Cardiac muscle cell (in vitro differentiated cells and primary cell): Measurements from ENCODE around the gene ERAP2. TPM values are rescaled to one million over a fixed set of nuclear protein-coding genes. Genes with fewer than 3 reads are reported as not detected.

Experiments used
- DNase-seq, 2 donors: peaks; one replicate each; pipeline versions ENCODE4 v3.0.0 to v3.0.0-alpha.2; 2010 to 2017; ENCODE audit warnings: low read depth in 1 of 2, low spot score in 1 of 2
- H3K27ac ChIP-seq: fragments of 200-600 bp; sonication (generic); 2 replicates; pipeline ENCODE4 v1.5.1; 2016
- H3K27me3 ChIP-seq: fragments of 200-600 bp; sonication (generic); 2 replicates; pipeline ENCODE4 v1.6.0; 2016; ENCODE audit warnings: control low read depth
- H3K36me3 ChIP-seq: fragments of 200-600 bp; sonication (generic); 2 replicates; pipeline ENCODE4 v1.5.1; 2016; ENCODE audit warnings: control low read depth
- H3K4me1 ChIP-seq: fragments of 200-600 bp; sonication (generic); 2 replicates; pipeline ENCODE4 v1.8.1; 2017; ENCODE audit warnings: low read depth, mild to moderate bottlenecking, mixed run types
- H3K4me3 ChIP-seq: fragments of 200-600 bp; sonication (generic); 2 replicates; pipeline ENCODE4 v1.5.1; 2016; ENCODE audit warnings: mild to moderate bottlenecking
- H3K9me3 ChIP-seq: fragments of 200-600 bp; sonication (generic); 2 replicates; pipeline ENCODE4 v1.5.1; 2017; ENCODE audit warnings: low read depth, mild to moderate bottlenecking, control low read depth
- polyA plus RNA-seq: library from polyadenylated mRNA; unstranded; fragments of >200 nt; fragmentation: Nextera tagmentation; extraction: Ambion mirVana; gene quantifications from 2 replicates; pipeline ENCODE4 v1.2.1, GENCODE V29; 2016
- total RNA-seq: library from RNA; depleted of rRNA; stranded (reverse); fragments of >200 nt; gene quantifications from 2 replicates; pipeline ENCODE4 v1.2.3, GENCODE V29; 2016
- TF ChIP-seq, protein P1 (sequence below): IDR thresholded peaks from 2 replicates; pipeline ENCODE4 v1.5.1; 2012; ENCODE audit warnings: low read depth, mild to moderate bottlenecking, low read length

The ERAP2 gene
- total and polyA plus RNA-seq, 2 experiments from 2014 or later, result 0.35 TPM; not detected in 1

DNA sequence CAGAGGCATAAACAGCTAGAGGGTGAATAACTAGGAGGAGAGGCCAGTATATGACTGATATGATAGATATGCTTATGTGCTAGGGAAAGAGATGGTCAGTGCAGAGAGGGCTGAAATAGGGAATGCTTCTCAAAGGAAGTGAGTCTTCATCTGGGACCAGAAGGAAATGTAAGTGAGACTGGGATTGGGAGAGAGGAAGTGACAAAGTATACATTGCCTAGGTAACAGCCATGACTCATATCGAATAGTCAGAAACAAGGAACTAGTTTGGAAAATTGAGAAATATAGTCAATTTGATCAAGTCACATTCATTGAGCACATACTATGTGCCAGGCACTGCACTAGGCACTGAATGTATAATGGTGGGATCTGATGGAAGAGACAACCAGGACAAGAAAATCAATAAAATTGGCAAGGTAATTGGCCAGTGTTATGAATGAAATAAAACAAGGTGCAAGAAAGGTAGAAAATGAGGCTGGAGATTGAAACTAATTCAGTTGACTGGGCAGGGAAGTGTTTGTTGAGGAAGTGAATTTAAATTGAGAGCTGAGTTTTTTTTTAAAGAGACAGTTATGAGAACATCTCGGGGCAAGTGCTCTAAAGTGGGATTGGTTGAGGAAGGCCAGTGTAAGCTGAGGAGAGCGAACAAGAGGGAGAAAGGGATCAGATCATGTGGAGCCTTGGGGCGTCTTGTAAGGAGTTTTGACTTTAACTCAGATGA is 4.3 kb downstream of the ERAP2 start:
- Histone ChIP-seq H3K27ac (no peak overlapping the region), H3K4me3 (no peak overlapping the region), H3K36me3 (no peaks in the 10 kb centered on the region), H3K27me3 (no peaks in the 10 kb centered on the region), H3K4me1 (peaks cover 19% of the 10 kb centered on the region), H3K9me3 (no peaks in the 10 kb centered on the region)
- DNase-seq, result peak in 1 of 2 donors; percentile 48
- TF ChIP-seq, protein P1, sequence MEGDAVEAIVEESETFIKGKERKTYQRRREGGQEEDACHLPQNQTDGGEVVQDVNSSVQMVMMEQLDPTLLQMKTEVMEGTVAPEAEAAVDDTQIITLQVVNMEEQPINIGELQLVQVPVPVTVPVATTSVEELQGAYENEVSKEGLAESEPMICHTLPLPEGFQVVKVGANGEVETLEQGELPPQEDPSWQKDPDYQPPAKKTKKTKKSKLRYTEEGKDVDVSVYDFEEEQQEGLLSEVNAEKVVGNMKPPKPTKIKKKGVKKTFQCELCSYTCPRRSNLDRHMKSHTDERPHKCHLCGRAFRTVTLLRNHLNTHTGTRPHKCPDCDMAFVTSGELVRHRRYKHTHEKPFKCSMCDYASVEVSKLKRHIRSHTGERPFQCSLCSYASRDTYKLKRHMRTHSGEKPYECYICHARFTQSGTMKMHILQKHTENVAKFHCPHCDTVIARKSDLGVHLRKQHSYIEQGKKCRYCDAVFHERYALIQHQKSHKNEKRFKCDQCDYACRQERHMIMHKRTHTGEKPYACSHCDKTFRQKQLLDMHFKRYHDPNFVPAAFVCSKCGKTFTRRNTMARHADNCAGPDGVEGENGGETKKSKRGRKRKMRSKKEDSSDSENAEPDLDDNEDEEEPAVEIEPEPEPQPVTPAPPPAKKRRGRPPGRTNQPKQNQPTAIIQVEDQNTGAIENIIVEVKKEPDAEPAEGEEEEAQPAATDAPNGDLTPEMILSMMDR, result no peak

DNA sequence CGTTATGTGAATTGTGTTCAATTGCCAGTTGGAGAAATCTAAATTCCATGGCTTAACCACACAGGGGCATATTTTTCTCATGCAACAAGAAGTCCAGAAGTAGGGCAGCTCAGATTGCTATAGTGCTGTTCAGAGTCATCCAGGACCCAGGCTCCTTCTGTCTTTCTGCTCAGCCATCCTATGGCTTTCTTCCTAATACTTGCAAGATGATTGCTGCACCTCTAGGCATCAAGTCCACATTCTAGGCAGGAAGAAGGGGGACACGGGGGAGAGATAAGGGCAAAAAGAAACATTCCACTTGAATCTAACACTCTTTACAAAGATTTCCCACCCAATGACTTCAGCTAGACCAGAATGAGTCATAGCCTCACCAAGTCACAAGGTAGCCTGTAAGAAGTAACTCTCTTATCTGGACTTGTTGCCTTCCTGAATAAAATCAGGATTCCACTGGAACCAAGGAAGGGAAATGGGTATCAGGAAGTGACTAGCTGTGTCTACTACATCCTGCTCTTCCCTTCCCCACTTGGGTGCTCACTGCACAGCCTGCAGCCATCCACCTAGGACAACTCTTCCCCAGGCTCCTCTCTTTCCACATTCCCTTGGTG is 5.3 kb downstream of the ERAP2 start:
- Histone ChIP-seq H3K27ac (no peak overlapping the region), H3K27me3 (no peaks in the 10 kb centered on the region), H3K36me3 (no peaks in the 10 kb centered on the region), H3K4me1 (peaks cover 10% of the 10 kb centered on the region), H3K9me3 (no peaks in the 10 kb centered on the region), H3K4me3 (no peak overlapping the region)
- peak in 1 of 2 donors; percentile 80 for DNase-seq
- TF ChIP-seq, protein P1, result no peak

DNA sequence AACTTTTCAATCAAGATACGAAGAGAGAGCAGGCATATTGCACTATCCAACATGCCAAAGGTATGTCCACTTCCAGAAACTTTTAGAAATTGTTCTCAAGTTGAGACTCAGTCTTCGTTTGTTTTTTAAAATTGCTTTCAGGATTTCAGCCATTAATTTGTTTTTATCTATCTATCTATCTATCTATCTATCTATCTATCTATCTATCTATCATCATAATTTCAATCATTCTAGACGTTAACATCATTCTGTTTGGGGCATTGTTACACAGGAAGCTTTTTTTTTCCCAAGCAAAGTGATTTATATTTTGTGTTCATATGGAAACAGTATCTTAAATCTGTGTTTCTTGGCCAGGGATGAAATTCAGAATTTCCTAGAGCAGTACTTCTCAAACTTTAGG is 7.6 kb downstream of the ERAP2 start:
- Histone ChIP-seq H3K4me1 (peaks cover 10% of the 10 kb centered on the region), H3K27ac (no peak overlapping the region), H3K9me3 (peaks cover 2% of the 10 kb centered on the region), H3K27me3 (no peaks in the 10 kb centered on the region), H3K4me3 (no peak overlapping the region), H3K36me3 (no peaks in the 10 kb centered on the region)
- TF ChIP-seq, protein P1, result no peak
- DNase-seq, result no peak

DNA sequence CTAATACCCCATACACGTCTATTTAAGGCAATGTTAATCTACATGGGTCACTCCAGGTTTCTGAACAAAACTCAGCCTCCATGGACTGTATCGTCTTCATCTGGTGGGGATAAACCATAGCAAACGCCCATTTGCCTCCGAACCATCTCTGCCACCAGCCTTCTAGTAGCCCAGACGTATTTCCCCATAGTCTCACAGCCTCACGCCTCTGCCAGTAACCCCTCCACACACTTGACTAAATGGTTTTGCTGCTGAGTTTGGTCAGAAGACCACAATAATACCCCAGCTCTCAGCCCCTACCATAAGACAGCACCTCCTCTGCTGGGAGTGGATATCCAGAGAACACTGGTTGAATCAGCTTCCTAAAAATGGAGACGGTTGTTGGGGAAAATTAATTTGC is 8.7 kb downstream of the ERAP2 start:
- no peaks in the 10 kb centered on the region for H3K27me3 ChIP-seq
- H3K27ac ChIP-seq, result no peak overlapping the region
- no peak overlapping the region for H3K4me3 ChIP-seq
- H3K9me3 ChIP-seq, result peaks cover 2% of the 10 kb centered on the region
- H3K36me3 ChIP-seq, result no peaks in the 10 kb centered on the region
- no peak for DNase-seq
- peaks cover 10% of the 10 kb centered on the region for H3K4me1 ChIP-seq
- TF ChIP-seq, protein P1, result no peak

DNA sequence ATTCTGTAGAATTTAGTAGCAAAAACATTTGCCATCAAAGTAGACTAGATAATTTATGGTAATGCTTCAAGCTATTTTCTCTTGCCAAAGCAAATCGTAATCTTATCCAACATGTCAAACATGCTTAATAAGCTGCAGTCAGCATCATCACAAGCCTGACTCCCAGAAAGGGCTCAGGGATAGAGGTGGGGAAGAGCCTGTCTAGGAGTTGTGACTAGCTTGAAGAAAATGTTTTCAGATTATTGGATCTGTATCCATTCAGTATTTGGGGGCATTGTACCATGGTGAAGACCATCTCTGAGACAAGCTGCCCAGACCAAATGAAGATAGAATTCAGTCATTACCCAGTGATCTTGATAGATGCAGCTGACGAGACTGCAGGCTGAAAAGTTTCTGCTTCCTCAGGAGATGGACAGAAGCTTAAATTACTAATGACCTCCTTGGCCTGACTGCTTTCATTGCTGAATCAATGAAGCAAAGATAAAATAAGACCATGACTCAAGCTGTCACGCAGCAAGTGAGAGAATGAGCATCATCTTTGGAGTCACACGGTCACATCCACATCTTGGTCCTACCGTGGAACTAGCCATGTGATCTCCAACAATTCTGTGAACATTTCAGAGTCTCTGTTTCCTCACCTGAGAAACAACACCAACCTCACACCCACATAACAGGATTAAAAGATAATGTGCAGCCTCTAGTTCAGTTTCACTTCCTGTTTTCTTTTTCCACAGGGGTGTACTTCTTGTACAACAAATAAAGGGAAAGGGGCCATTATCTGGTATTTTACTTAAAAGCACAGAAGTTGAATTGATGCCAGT is 9.4 kb downstream of the ERAP2 start:
- H3K27ac ChIP-seq, result no peak overlapping the region
- H3K27me3 ChIP-seq, result no peaks in the 10 kb centered on the region
- DNase-seq, result no peak
- H3K4me3 ChIP-seq, result no peak overlapping the region
- no peaks in the 10 kb centered on the region for H3K36me3 ChIP-seq
- H3K4me1 ChIP-seq, result peaks cover 10% of the 10 kb centered on the region
- peaks cover 2% of the 10 kb centered on the region for H3K9me3 ChIP-seq
- TF ChIP-seq, protein P1, result no peak
